ENCODE measurements around the gene TXNDC2.
A peak's percentile ranks its signal among the peaks of the same experiment; 100 is the strongest.
"Not testable (repeated sequence)": the region's sequence is repeated elsewhere in the genome, so short reads cannot be mapped to it uniquely, and the experiment has no call there.

The TXNDC2 gene

GRCh38 chr18:9887992-9888391 lies 2.2 kb downstream of the TXNDC2 start:
- no peak for DNase-seq

DNA sequence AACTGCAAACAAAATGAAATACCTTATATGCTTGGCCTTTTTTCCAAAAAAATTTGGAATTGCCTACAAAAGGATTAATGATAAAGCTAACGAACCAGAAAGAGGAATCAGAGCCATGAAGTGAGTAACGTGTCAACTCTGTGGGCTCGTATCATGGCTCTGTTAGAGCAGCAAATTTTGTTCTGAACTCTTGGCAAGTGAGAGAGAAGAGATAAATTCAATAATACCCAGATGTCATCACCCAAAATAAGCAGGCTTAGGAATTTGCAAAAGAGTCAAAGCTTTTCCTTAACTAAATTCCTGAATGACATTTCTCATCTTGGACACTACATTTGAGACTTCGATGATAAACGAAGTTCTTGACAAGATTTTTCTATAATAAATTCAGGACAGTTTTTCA lies 4.4 kb downstream of the TXNDC2 start:
- no peak for DNase-seq

DNA sequence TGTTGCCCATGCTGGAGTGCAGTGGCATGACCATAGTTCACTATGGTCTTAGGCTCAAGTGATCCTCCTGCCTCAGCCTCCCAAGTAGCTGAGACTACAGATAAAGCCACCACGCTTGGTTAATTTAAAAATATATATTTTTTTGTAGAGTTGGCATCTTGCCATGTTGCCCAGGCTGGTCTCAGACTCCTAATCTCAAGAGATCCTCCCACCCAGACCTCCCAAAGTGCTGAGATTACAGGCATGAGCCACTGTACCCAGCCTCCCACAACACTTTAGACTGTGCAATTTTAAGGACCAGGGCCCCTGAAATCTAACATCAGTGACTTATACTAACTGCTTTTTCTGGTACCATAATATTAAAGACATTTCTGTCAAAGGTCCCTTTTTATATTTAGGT lies 5.2 kb downstream of the TXNDC2 start:
- no peak for DNase-seq

- not testable (repeated sequence) for DNase-seq
These were observed 5.7 kb downstream of the TXNDC2 start for GRCh38 chr18:9891515-9891914.

- DNase-seq: no peak
These were observed 8.8 kb downstream of the TXNDC2 start for GRCh38 chr18:9894454-9895068.

DNA sequence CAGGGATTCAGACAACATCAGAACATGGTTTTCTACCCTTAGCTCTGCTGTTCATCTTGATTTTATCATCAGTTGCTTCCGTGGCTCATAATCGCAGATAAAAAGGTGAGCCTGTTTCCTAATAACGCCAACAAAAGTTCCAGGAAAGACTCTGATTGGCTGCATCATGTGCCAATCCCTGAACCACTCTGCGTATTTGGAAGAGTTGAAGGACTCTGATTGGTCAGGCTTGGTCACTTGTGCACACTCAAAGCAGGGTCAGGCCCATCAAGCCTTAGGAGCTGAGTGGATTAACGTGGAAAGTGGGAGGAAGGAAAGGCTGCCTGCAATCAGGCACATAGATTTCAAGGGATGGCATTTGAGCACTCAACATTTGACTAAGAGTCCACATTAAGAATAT lies 11.4 kb downstream of the TXNDC2 start:
- DNase-seq: no peak

- not testable (repeated sequence) for DNase-seq
These were observed 12.1 kb downstream of the TXNDC2 start for GRCh38 chr18:9897787-9898291.

- no peak for DNase-seq
These were observed 13.2 kb downstream of the TXNDC2 start for GRCh38 chr18:9898792-9899549.

GRCh38 chr18:9899550-9899930 lies 13.8 kb downstream of the TXNDC2 start:
- DNase-seq: not testable (repeated sequence)

GRCh38 chr18:9900699-9901098 lies 14.9 kb downstream of the TXNDC2 start:
- no peak for DNase-seq

GRCh38 chr18:9901377-9901776 lies 15.6 kb downstream of the TXNDC2 start:
- DNase-seq: no peak

DNA sequence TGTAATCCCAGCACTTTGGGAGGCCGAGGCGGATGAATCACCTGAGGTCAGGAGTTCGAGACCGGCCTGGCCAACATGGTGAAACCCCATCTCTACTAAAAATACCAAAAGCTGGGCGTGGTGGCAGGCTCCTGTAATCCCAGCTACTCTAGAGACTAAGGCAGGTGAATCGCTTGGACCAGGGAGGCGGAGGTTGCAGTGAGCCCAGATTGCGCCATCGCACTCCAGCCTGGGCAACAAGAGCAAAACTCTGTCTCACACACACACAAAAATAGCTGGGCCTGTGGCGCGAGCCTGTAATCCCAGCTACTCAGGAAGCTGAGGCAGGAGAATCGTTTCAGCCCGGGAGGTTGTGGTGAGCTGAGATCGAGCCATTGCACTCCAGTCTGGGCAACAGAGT lies 16.5 kb downstream of the TXNDC2 start:
- DNase-seq: not testable (repeated sequence)

- DNase-seq: no peak
These were observed 17.1 kb downstream of the TXNDC2 start for GRCh38 chr18:9902832-9903231.

GRCh38 chr18:9905401-9905922 lies 19.7 kb downstream of the TXNDC2 start:
- DNase-seq: no peak

- no peak for DNase-seq
These were observed 20.7 kb downstream of the TXNDC2 start for GRCh38 chr18:9906481-9906880.

GRCh38 chr18:9907867-9908266 lies 22.1 kb downstream of the TXNDC2 start:
- DNase-seq: no peak

- DNase-seq: no peak
These were observed 24.3 kb downstream of the TXNDC2 start for GRCh38 chr18:9910071-9910470.

DNA sequence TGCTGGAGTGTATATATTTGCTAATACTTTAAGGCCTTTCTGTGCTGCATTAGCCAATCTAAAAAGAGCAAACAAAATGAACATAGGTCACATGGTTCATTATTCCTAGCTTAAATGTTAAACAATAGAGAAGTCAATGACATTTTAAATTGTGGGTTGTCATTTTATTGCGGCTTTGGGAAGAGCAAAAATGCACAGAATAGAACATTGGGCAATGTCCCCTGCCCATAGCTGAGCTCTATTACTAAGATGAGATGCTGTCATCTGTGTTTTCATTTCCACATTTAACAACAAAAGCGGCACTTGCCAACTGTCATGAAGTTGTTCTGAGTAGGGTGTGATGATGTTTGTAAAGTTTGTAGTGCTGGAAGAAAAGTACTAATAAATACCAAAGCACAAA lies 24.9 kb downstream of the TXNDC2 start:
- DNase-seq: no peak

- DNase-seq: no peak
These were observed 25.5 kb downstream of the TXNDC2 start for GRCh38 chr18:9911226-9911625.

GRCh38 chr18:9912285-9912684 lies 26.5 kb downstream of the TXNDC2 start:
- DNase-seq: not testable (repeated sequence)

GRCh38 chr18:9913151-9913525 lies 27.4 kb downstream of the TXNDC2 start:
- DNase-seq: no peak

GRCh38 chr18:9913526-9914333 lies 28.0 kb downstream of the TXNDC2 start, which contains the start of gene VAPA:
Gene VAPA, plus strand, starts transcription at chr18:9914016. Its CDS starts 241 bp downstream, at chr18:9914257.
- DNase-seq: peak; percentile 77

DNA sequence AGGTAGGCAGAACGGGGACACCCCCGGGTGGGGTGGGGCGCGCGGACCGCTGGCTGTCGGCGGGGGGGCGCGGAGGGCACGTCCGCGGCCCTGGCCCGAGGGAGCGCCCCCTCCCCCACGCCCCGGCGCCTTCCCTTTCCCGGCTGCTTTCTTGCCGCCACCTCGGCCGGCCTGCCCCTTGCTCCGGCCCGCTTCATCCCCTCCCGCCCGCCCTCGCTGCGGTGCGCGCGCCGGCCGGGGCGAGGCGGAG lies 28.5 kb downstream of the TXNDC2 start:
- no peak for DNase-seq
